Pancreas (tissue), 10 donors: Measurements from ENCODE around the gene SH3YL1. TPM values are rescaled to one million over a fixed set of nuclear protein-coding genes. Genes with fewer than 3 reads are reported as not detected.

Experiments used
- ATAC-seq, 4 donors: fragments of 200-7000 bp; cut with Tn5 transposase; one replicate each; pipeline versions ENCODE4 v1.8.0 to v1.9.1; 2020; ENCODE audit warnings: mild to moderate bottlenecking in 4 of 4, moderate library complexity in 4 of 4
- DNase-seq, 6 donors: peaks; one replicate each; pipeline ENCODE4 v3.0.0-alpha.2; 2020
- FAIRE-seq: peaks from 2 replicates; lab custom pipeline; 2012; peaks lifted over from hg19 to GRCh38; lab: Jason Lieb, UNC
- H3K27ac ChIP-seq, 4 donors: fragments of 200-600 bp; sonication (generic); 1 replicate in 3 of 4; 2 replicates in 1 of 4; pipeline versions ENCODE4 v1.5.0 to v1.8.0; 2020
- H3K27me3 ChIP-seq, 4 donors: fragments of 200-600 bp; one replicate each; pipeline ENCODE4 v1.8.0; 2021
- H3K36me3 ChIP-seq, 3 donors: fragments of 200-600 bp; sonication (generic) in 1 of 3; one replicate each; pipeline versions ENCODE4 v1.5.0 to v1.8.0; 2020 to 2021
- H3K4me1 ChIP-seq, 3 donors: fragments of 200-600 bp; one replicate each; pipeline ENCODE4 v1.8.0; 2021
- H3K4me3 ChIP-seq, 4 donors: fragments of 200-600 bp; sonication (generic) in 2 of 4; one replicate each; pipeline versions ENCODE4 v1.5.0 to v1.8.0; 2020 to 2021
- H3K9me3 ChIP-seq, 4 donors: fragments of 200-600 bp; one replicate each; pipeline ENCODE4 v1.8.0; 2021
- WGBS, 2 donors: extraction: QIAGEN DNeasy Blood & Tissue Kit; methylation state at CpG; one replicate each; pipeline ENCODE4 v1.1.7; 2013; 5-methylcytosine and 5-hydroxymethylcytosine counted together
- intact Hi-C, 3 donors: fragments of 100-400 bp; cut with DNase I; formaldehyde crosslinking; loops; one replicate each; pipeline versions ENCODE4 v1.11.1 to v1.14.2; 2022
- polyA plus RNA-seq, 2 donors: library from polyadenylated mRNA; stranded (reverse); fragments of 200-250 nt; gene quantifications; one replicate each; pipeline ENCODE4 v1.2.3, GENCODE V29; 2013
- total RNA-seq, 6 donors: library from RNA; stranded (reverse); fragmentation: NEBNext Ultra II Directional in 4 of 6; extraction: Animal tissue kit (Norgen Biotek cat#: 25700) in 4 of 6; gene quantifications; one replicate each; pipeline versions ENCODE4 v1.2.1 to v1.2.4, GENCODE V29; 2021 to 2023
- TF ChIP-seq, protein P1 (sequence below), 4 donors: fragments of 200-600 bp; sonication (generic) in 3 of 4; IDR thresholded peaks; one replicate each; pipeline versions ENCODE4 v1.5.0 to v1.8.0; 2021; ENCODE audit warnings: antibody characterized with exemption in 4 of 4
- donor health status: healthy with polysubstance abuse.
- donor health status: DM: no; HTN: no; CAD: no; lungs with moderate emphysema.
- donor health status: DM: no; HTN: no; CAD: no.
- donor health status: control.
- donor health status: control.
- donor health status: Bipolar disorder and iron deficiency.
- donor health status: DM: yes; HTN: yes; CAD: no.
- donor health status: DM: no; HTN: no; CAD: no.
- donor health status: DM: no; HTN: no; CAD: no.
- donor health status: DM: yes; HTN: yes; CAD: no.

The SH3YL1 gene
- total and polyA plus RNA-seq, 8 donors = 63.7 to 162 (median 119) TPM

DNA sequence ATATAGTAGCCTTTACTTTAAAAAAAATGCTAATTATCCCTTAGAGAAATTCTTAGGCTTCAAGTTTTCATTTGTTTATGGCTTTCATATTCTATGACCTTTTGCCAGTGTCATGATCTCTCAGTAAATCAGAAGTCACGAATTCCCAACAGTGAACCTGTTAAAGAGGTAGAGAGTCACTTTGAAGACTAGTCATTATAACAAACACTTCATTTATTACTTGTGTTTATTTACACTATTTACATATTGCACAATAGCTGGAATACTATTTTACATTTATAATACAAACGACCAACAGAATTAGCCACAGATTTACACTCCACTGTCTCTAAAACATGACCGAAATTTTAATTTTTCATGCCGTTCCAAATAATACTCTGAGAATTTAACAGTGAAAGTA is 15.5 kb upstream of the SH3YL1 start:
- H3K27me3 ChIP-seq = no peaks in the 10 kb centered on the region
- H3K4me3 ChIP-seq = no peak overlapping the region
- ATAC-seq (no peak), DNase-seq (no peak), FAIRE-seq (no peak)
- intact Hi-C loops = no loop called here
- H3K27ac ChIP-seq = peak overlapping the region in 2 of 4 donors; percentile 15 to 63
- TF ChIP-seq, protein P1, sequence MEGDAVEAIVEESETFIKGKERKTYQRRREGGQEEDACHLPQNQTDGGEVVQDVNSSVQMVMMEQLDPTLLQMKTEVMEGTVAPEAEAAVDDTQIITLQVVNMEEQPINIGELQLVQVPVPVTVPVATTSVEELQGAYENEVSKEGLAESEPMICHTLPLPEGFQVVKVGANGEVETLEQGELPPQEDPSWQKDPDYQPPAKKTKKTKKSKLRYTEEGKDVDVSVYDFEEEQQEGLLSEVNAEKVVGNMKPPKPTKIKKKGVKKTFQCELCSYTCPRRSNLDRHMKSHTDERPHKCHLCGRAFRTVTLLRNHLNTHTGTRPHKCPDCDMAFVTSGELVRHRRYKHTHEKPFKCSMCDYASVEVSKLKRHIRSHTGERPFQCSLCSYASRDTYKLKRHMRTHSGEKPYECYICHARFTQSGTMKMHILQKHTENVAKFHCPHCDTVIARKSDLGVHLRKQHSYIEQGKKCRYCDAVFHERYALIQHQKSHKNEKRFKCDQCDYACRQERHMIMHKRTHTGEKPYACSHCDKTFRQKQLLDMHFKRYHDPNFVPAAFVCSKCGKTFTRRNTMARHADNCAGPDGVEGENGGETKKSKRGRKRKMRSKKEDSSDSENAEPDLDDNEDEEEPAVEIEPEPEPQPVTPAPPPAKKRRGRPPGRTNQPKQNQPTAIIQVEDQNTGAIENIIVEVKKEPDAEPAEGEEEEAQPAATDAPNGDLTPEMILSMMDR (IDR thresholded peaks at IDR 0.05) = no peak
- 53 to 56% methylated on average over 4 of the region's 4 CpGs for WGBS, 2 donors
- H3K36me3 ChIP-seq = peaks cover 0 to 31% (median 29%) of the 10 kb centered on the region in 3 donors
- peaks cover 26 to 45% (median 31%) of the 10 kb centered on the region in 3 donors for H3K4me1 ChIP-seq
- no peaks in the 10 kb centered on the region for H3K9me3 ChIP-seq

DNA sequence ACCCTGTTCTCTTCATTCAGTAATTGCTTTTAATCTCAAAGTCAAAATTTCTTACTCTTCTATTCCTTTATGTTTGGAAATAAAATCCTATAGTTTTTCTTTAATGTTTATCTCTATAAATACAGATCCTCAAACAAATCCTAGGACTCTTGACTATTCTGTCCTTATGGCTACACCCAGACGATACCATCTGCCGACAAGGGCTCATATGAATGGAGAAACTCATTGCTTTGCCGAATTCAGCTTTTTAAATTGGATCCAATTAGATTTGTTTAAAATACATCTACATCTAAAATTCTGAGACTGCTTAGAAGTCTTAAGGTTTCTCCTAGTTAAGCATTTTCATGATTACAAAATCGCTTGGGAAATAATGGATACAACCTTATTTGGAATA is 15.1 kb upstream of the SH3YL1 start:
- 88 to 89% methylated on average over 4 of the region's 4 CpGs for WGBS, 2 donors
- no peak for DNase-seq
- H3K4me1 ChIP-seq = peaks cover 26 to 45% (median 31%) of the 10 kb centered on the region in 3 donors
- peak overlapping the region in 2 of 4 donors; percentile 15 to 35 for H3K27ac ChIP-seq
- peaks cover 0 to 31% (median 29%) of the 10 kb centered on the region in 3 donors for H3K36me3 ChIP-seq
- no peaks in the 10 kb centered on the region for H3K9me3 ChIP-seq
- H3K27me3 ChIP-seq = no peaks in the 10 kb centered on the region
- no peak overlapping the region for H3K4me3 ChIP-seq
- TF ChIP-seq, protein P1 (IDR thresholded peaks at IDR 0.05) = no peak
- FAIRE-seq = no peak
- no peak for ATAC-seq
- intact Hi-C loops = no loop called here

DNA sequence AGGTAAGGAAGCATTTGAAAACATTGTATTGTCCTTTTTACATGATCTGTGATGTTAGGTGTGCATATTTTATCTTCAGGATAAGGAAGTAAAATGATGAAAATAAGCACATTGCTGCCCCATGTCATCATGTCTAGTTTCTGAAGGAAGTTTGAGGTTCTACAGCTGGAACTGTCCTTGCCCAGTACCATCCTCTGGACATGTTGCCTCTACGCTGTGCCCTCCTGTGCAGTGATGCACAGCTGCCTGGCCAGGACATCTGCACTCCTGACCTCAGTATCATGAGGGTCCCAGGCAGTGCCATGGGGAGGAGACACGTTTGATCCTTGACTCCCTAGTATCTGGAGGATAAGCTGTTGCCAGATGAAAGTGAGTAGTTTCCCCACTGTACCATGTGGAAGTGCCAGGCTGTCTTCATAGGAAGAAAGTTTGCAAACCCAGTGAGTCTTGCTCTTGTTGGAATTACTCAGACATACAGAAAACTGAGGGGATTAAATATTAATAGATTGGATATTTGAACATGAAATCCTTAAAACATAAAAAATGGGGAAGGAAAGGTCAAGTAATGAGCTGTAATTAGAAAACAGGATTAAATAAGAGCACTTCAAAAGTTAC is 14.6 kb upstream of the SH3YL1 start:
- WGBS, 2 donors = 59 to 74% methylated on average over 2 of the region's 2 CpGs
- FAIRE-seq (no peak), DNase-seq (no peak), ATAC-seq (peak in 1 of 4 donors; percentile 15)
- Histone ChIP-seq H3K27me3 (no peaks in the 10 kb centered on the region), H3K4me1 (peaks cover 26 to 44% (median 31%) of the 10 kb centered on the region in 3 donors), H3K27ac (peak overlapping the region; percentile 7 to 35 (median 16)), H3K4me3 (no peak overlapping the region), H3K36me3 (peaks cover 0 to 31% (median 26%) of the 10 kb centered on the region in 3 donors), H3K9me3 (no peaks in the 10 kb centered on the region)
- intact Hi-C loops = no loop called here
- TF ChIP-seq, protein P1 (IDR thresholded peaks at IDR 0.05) = no peak

DNA sequence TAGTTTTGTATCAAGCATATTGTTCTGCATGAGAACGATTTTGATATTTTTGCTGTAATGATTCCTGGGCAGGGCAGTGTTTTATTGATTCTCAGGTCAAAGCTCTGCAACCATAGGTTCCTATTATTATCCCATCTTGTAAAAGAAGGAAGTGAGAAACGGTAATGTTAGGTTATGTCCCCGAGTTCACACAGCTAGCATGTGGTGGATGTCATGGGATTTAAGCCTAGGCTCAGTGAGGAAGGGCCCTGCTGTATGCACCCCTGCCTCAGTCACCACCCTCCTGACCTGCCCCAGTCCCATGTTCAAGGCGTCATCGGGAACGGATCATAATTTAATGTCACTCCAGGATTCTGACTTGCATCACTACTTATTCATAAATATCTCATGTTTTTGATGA is 11.6 kb upstream of the SH3YL1 start:
- H3K4me1 ChIP-seq = peaks cover 21 to 22% (median 22%) of the 10 kb centered on the region in 3 donors
- intact Hi-C loops = no loop called here
- ATAC-seq = peak in 1 of 4 donors; percentile 26

More for the DNA sequence above, 11.6 kb upstream of the SH3YL1 start:
- FAIRE-seq = no peak
- H3K36me3 ChIP-seq = peaks cover 0 to 33% (median 7%) of the 10 kb centered on the region in 3 donors
- TF ChIP-seq, protein P1 (IDR thresholded peaks at IDR 0.05) = no peak
- WGBS, 2 donors = 67 to 68% methylated on average over 6 of the region's 6 CpGs
- H3K27ac ChIP-seq = peak overlapping the region in 1 of 4 donors; percentile 17
- no peak overlapping the region for H3K4me3 ChIP-seq
- no peak for DNase-seq
- H3K9me3 ChIP-seq = no peaks in the 10 kb centered on the region
- no peaks in the 10 kb centered on the region for H3K27me3 ChIP-seq
